Epithelial cell of proximal tubule (primary cell): ENCODE results near the gene VEZF1. TPM values are rescaled to one million over a fixed set of nuclear protein-coding genes. Genes with fewer than 3 reads are reported as not detected.

Experiments
- DNase-seq: peaks from one replicate; pipeline ENCODE4 v3.0.0-alpha.2; 2011; ENCODE audit warnings: low read depth
- H3K4me3 ChIP-seq: 2 replicates; pipeline ENCODE4 v1.5.1; 2011; ENCODE audit warnings: low read depth, mild to moderate bottlenecking, low read length
- CTCF ChIP-seq: conservative IDR thresholded peaks from 2 replicates; pipeline ENCODE4 v1.5.1; 2012; ENCODE audit warnings: low read depth, mild to moderate bottlenecking, low read length
- total RNA-seq: library from RNA; depleted of rRNA; stranded (reverse); fragments of >200 nt; gene quantifications from 2 replicates; pipeline ENCODE4 v1.2.3, GENCODE V29; 2015

VEZF1 gene
- total RNA-seq, 1 donor from 2014 or later = 54.6 TPM

DNA sequence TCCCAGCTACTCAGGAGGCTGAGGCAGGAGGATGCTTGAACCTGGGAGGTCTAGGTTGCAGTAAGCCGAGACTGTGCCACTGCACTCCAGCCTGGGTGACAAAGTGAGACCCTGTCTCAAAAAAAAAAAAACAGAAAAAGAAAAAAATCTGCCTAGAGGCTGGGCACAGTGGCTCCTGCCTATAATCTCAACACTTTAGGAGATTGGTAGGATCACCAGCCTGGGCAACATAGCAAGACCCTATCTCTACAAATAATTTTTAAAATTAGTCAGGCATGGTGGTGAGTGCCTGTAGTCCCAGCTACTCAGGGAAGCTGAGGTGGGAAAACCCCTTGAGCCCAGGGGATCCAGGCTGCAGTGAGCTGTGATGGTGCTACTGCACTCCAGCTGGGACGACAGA is 50.6 kb downstream of the VEZF1 start:
- no peak for TF ChIP-seq CTCF
- no peak for DNase-seq
- no peak overlapping the region for H3K4me3 ChIP-seq

DNA sequence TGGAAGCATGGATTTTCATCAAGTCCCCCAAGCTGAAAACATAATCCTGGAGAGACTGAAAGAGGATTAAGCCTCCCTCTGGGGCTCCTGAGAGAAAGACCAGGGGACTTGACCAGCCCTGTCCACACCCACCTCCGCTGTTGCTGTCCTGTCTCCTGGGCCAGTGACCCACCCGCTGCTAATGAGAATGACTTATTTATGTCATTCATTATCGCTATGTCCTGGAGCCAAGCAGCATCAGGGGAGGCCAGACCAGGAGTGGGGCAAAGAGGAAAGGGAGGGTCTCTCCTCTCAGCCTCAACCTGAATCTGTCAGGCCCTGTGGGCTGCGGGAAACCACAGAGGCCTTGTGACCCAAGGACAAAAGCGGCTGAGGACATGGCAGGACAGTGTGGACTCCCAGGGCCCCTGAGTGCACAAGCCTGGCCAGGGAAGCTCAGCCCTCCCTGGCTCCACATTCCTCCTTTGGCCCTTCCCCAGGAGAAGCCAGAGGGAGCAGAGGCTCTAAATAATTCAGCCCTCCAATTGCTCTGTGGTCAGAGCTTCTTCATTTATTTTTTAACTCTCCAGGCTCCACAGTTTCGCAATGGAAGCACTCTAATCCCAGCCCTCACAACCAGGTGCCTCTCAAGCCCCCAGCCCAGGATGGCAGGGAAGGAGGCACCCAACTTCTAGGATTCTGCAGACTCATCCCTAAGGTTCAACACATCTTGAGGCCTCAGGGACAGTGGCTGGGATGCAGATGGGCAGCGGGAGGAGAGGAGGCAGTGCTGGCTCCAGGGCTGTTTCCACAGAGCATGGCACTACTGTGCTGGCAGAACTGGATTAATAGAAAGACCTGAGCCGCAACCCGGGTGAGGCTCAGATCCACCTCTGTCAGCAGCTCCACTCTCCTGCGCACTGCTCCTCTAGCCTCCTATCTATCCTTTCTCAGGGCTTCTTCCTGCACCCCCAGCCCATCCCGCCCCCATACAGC is 51.9 kb downstream of the VEZF1 start:
- TF ChIP-seq CTCF = no peak
- no peak for DNase-seq

DNA sequence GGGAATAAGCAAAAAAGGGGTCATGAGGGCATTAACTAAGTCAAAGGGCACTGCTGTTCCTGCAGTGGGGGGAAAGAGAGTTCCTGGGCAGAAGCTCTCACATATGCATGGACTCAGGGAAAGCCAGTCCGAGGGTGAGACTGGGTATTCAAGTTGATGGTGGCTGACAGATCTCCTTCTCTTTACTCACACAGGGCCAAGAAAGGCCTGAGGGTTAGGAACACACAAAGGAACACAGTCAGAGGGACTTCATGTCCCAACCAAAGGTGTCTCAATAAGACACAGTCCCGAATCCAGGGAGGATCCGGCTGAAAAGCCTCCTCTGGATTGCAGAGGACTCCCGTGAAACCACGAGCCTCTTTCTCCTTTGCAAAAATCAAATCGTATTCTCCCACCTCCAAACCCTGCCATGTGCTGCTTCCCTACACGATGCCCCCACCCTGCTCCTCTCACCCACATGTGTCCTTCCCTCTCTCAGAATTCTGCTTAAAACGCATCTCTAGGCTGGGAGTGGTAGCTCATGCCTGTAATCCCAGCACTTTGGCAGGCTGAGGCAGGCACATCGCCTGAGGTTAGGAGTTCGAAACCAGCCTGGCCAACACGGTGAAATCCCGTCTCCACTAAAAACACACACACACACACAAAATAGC is 56.4 kb downstream of the VEZF1 start:
- TF ChIP-seq CTCF = no peak
- DNase-seq = no peak

More for the DNA sequence above, 51.9 kb downstream of the VEZF1 start:
- no peak overlapping the region for H3K4me3 ChIP-seq

DNA sequence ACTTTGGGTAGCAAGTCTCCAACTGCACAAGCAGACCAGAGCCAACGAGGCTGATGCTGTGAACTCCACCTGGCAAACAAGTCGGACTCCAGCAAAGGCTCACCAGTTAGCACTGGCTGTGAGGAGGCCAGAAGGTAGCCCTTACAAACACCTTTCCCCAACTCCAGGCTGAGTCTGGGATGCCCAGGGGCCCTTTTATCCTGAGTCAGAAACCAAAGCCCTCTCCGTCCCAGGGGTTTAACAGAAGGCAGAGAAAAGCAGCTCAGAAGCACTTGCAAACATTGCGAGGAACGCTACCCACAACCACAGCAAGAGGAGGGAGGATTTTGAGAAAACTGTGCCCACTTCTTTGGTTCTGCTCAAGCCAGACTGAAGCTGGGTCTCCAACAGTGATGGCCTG is 57.8 kb downstream of the VEZF1 start:
- TF ChIP-seq CTCF = no peak
- no peak overlapping the region for H3K4me3 ChIP-seq
- no peak for DNase-seq

More for the DNA sequence above, 56.4 kb downstream of the VEZF1 start:
- no peak overlapping the region for H3K4me3 ChIP-seq

- DNase-seq = no peak
- TF ChIP-seq CTCF = no peak
- no peak overlapping the region for H3K4me3 ChIP-seq
Measured at GRCh38 chr17:57929386-57929785, 58.7 kb downstream of the VEZF1 start.

DNA sequence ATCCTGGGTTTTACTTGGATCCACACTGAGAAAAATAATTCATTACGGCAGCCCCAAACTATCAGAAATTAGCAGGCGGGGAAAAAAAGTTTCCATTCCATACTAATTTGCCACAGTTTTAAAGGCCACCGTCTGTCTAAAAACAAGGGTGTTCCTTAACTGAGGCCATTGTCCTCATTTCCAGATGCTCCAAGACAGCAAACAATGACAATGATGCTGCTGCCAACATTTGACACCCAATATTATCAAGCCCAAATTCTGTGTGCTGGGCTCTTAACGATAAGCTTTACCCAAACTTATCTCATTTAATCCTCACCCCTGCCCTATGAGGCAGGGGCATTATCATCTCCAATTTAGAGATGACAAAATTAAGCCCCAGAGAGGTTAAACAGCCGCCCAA is 59.1 kb downstream of the VEZF1 start:
- no peak for TF ChIP-seq CTCF
- H3K4me3 ChIP-seq = no peak overlapping the region
- DNase-seq = no peak
